Ovary (tissue), 9 donors: ENCODE measurements around the gene PLXNB3. TPM values are rescaled to one million over a fixed set of nuclear protein-coding genes. Genes with fewer than 3 reads are reported as not detected.
A peak's percentile ranks its signal among the peaks of the same experiment; 100 is the strongest.

Source experiments
- DNase-seq, 5 donors: peaks; one replicate each; pipeline ENCODE4 v3.0.0-alpha.2; 2019 to 2020
- H3K27ac ChIP-seq, 2 donors: fragments of 200-600 bp; one replicate each; pipeline versions ENCODE4 v1.5.1 to v1.8.0; 2019 to 2022
- H3K27me3 ChIP-seq: fragments of 200-600 bp; one replicate; pipeline ENCODE4 v1.8.0; 2022
- H3K36me3 ChIP-seq: fragments of 200-600 bp; sonication (generic); one replicate; pipeline ENCODE4 v1.5.1; 2019
- H3K4me1 ChIP-seq: one replicate; pipeline ENCODE4 v1.8.1; 2013; ENCODE audit warnings: mild to moderate bottlenecking, moderate library complexity; ENCODE audit not compliant: insufficient read depth
- H3K4me3 ChIP-seq: fragments of 200-600 bp; sonication (generic); one replicate; pipeline ENCODE4 v1.5.1; 2017
- H3K9me3 ChIP-seq, 2 donors: fragments of 200-600 bp in 1 of 2; sonication (generic) in 1 of 2; one replicate each; pipeline versions ENCODE4 v1.5.1 to v1.8.1; 2013 to 2019; ENCODE audit warnings: mild to moderate bottlenecking in 1 of 2, moderate library complexity in 1 of 2
- EP300 ChIP-seq: sonication (generic); formaldehyde crosslinking; IDR thresholded peaks from one replicate; pipeline ENCODE4 v1.6.1; 2017; ENCODE audit warnings: antibody characterized with exemption
- POLR2A ChIP-seq: fragments of 450-650 bp; IDR thresholded peaks from one replicate; pipeline ENCODE4 v1.6.1; 2017; ENCODE audit warnings: antibody characterized with exemption, mild to moderate bottlenecking, moderate library complexity
- WGBS, 3 donors: extraction: QIAGEN DNeasy Blood & Tissue Kit in 1 of 3; methylation state at CpG; one replicate each; pipeline versions ENCODE4 v1.1.5 to v1.1.7; 2013 to 2017; 5-methylcytosine and 5-hydroxymethylcytosine counted together
- intact Hi-C, 4 donors: fragments of 100-400 bp; cut with DNase I; formaldehyde crosslinking; loops; one replicate each; pipeline versions ENCODE4 v1.11.0 to v1.15.1; 2022 to 2023
- polyA plus RNA-seq, 2 donors: library from polyadenylated mRNA; stranded (reverse); fragments of 200-250 nt in 1 of 2; fragments of 350-450 nt in 1 of 2; fragmentation: Illumina TruSeq in 1 of 2; extraction: RNeasy Lipid Tissue Mini Kit (QIAGEN cat#74804) in 1 of 2; gene quantifications; one replicate each; pipeline ENCODE4 v1.2.3, GENCODE V29; 2013 to 2014
- total RNA-seq, 7 donors: library from RNA; depleted of rRNA in 2 of 7; stranded (reverse); fragments of >200 nt in 2 of 7; fragmentation: NEBNext Ultra II Directional in 3 of 7; extraction: Animal tissue kit (Norgen Biotek cat#: 25700) in 3 of 7; gene quantifications; one replicate each; pipeline versions ENCODE4 v1.1.0 to v1.2.4, GENCODE V29; 2016 to 2023
- TF ChIP-seq, protein P1 (sequence below), 3 donors: fragments of 450-650 bp in 2 of 3; fragments of 200-600 bp in 1 of 3; IDR thresholded peaks; one replicate each; pipeline versions ENCODE4 v1.5.1 to v1.8.0; 2016 to 2022; ENCODE audit warnings: antibody characterized with exemption in 3 of 3, mild to moderate bottlenecking in 1 of 3
- donor health status: DM: no; HTN: no; CAD: no; lungs with moderate emphysema.
- donor health status: DM: no; HTN: no; CAD: no.
- donor health status: Bipolar disorder and iron deficiency.
- donor health status: DM: yes; HTN: yes; CAD: no.
- donor health status: DM: no; HTN: no; CAD: no.
- donor health status: DM: yes; HTN: yes; CAD: no.

Gene PLXNB3
- total and polyA plus RNA-seq, 9 donors = 0.46 to 5.0 (median 0.95) TPM

GRCh38 chrX:153722704-153723350, 41.2 kb upstream of the PLXNB3 start:
- H3K9me3 ChIP-seq = no peaks in the 10 kb centered on the region
- 55 to 70% (median 62%) methylated on average over 12 of the region's 12 CpGs for whole genome bisulfite sequencing, 3 donors
- H3K4me1 ChIP-seq = no peaks in the 10 kb centered on the region
- TF ChIP-seq EP300 = no peak
- TF ChIP-seq, protein P1, sequence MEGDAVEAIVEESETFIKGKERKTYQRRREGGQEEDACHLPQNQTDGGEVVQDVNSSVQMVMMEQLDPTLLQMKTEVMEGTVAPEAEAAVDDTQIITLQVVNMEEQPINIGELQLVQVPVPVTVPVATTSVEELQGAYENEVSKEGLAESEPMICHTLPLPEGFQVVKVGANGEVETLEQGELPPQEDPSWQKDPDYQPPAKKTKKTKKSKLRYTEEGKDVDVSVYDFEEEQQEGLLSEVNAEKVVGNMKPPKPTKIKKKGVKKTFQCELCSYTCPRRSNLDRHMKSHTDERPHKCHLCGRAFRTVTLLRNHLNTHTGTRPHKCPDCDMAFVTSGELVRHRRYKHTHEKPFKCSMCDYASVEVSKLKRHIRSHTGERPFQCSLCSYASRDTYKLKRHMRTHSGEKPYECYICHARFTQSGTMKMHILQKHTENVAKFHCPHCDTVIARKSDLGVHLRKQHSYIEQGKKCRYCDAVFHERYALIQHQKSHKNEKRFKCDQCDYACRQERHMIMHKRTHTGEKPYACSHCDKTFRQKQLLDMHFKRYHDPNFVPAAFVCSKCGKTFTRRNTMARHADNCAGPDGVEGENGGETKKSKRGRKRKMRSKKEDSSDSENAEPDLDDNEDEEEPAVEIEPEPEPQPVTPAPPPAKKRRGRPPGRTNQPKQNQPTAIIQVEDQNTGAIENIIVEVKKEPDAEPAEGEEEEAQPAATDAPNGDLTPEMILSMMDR (IDR thresholded peaks at IDR 0.05) = no peak
- no peak for TF ChIP-seq POLR2A
- no peak for DNase-seq
- no peak overlapping the region for H3K27ac ChIP-seq
- no peaks in the 10 kb centered on the region for H3K27me3 ChIP-seq
- peak overlapping the region; percentile 83 for H3K4me3 ChIP-seq
- H3K36me3 ChIP-seq = no peaks in the 10 kb centered on the region
- intact Hi-C loops = no loop called here

GRCh38 chrX:153723351-153724251, 40.4 kb upstream of the PLXNB3 start:
- DNase-seq = peak; percentile 32 to 62 (median 55)
- no peaks in the 10 kb centered on the region for H3K27me3 ChIP-seq
- WGBS, 3 donors = 30 to 43% (median 33%) methylated on average over 62 to 78 of the region's 78 CpGs
- no peaks in the 10 kb centered on the region for H3K4me1 ChIP-seq
- peak overlapping the region; percentile 13 to 83 for H3K27ac ChIP-seq
- peak overlapping the region; percentile 83 for H3K4me3 ChIP-seq
- intact Hi-C loops = no loop called here
- H3K9me3 ChIP-seq = no peaks in the 10 kb centered on the region
- H3K36me3 ChIP-seq = no peaks in the 10 kb centered on the region
- TF ChIP-seq, protein P1 (IDR thresholded peaks at IDR 0.05) = peak in 1 of 3 donors; percentile 31
- no peak for TF ChIP-seq POLR2A

- H3K9me3 ChIP-seq = no peaks in the 10 kb centered on the region
- TF ChIP-seq, protein P1 (IDR thresholded peaks at IDR 0.05) = no peak
- TF ChIP-seq EP300 (no peak), POLR2A (peak; percentile 54)
- intact Hi-C loops = no loop called here
- H3K27ac ChIP-seq = peak within 1 kb of the TSS; percentile 69 to 83
- no peaks in the 10 kb centered on the region for H3K27me3 ChIP-seq
- peak; percentile 84 to 93 (median 89) for DNase-seq
- peak within 1 kb of the TSS; percentile 83 for H3K4me3 ChIP-seq
- 21 to 44% (median 40%) methylated on average over 64 to 84 of the region's 88 CpGs for WGBS, 3 donors
- H3K36me3 ChIP-seq = no peaks in the 10 kb centered on the region
- no peaks in the 10 kb centered on the region for H3K4me1 ChIP-seq
Measured at GRCh38 chrX:153724252-153725038, 39.6 kb upstream of the PLXNB3 start, which contains the start of the genes ABCD1 and BCAP31. ABCD1 (plus strand) TSS chrX:153724856; CDS start chrX:153725267, 411 bp downstream. BCAP31 (minus strand) TSS chrX:153724387; CDS start chrX:153723244, 1,143 bp downstream.
